ENCODE measurements around the gene DNM3.

- TF ChIP-seq CTCF (tag by site-specific recombination; IDR thresholded peaks at IDR 0.05) (no peak), ZNF561 (tag by site-specific recombination; IDR thresholded peaks at IDR 0.05; ENCODE audit: borderline replicate concordance) (no peak), ZBTB44 (tag by site-specific recombination; IDR thresholded peaks at IDR 0.05) (no peak), REST (tag by site-specific recombination; IDR thresholded peaks at IDR 0.05) (no peak), ZBTB49 (tag by site-specific recombination; IDR thresholded peaks at IDR 0.05; ENCODE audit: low read depth) (no peak), ZBTB7A (tag by site-specific recombination; IDR thresholded peaks at IDR 0.05; ENCODE audit: low read depth) (no peak), ZNF776 (tag by site-specific recombination; IDR thresholded peaks at IDR 0.05; ENCODE audit: borderline replicate concordance) (no peak), ZNF416 (tag by site-specific recombination; IDR thresholded peaks at IDR 0.05) (no peak), ZNF280D (tag by site-specific recombination; IDR thresholded peaks at IDR 0.05) (no peak), PATZ1 (tag by site-specific recombination; IDR thresholded peaks at IDR 0.05) (no peak), KLF16 (tag by site-specific recombination; IDR thresholded peaks at IDR 0.05) (no peak), PBX3 (CRISPR knock-in tag; IDR thresholded peaks at IDR 0.05) (no peak)
These were observed 360.3 kb downstream of the DNM3 start for GRCh38 chr1:172201572-172201971.
